Esophagus muscularis mucosa (tissue), 3 donors: Measurements from ENCODE around the gene VNN1.

Experiments
- POLR2A ChIP-seq: fragments of 450-650 bp; IDR thresholded peaks from one replicate; pipeline ENCODE4 v1.6.1; 2017; ENCODE audit warnings: antibody characterized with exemption, moderate library complexity, mild to moderate bottlenecking, low read depth
- POLR2AphosphoS5 ChIP-seq, 2 donors: sonication (generic); formaldehyde crosslinking; IDR thresholded peaks; one replicate each; pipeline ENCODE4 v1.6.1; 2017; ENCODE audit warnings: antibody characterized with exemption in 2 of 2
- TF ChIP-seq, protein P1 (sequence below), 3 experiments: fragments of 200-600 bp in 2 of 3; fragments of 450-650 bp in 1 of 3; sonication (generic) in 2 of 3; IDR thresholded peaks; one replicate each; pipeline ENCODE4 v1.5.1; 2017 to 2019; ENCODE audit warnings: antibody characterized with exemption in 3 of 3, mild to moderate bottlenecking in 2 of 3, moderate library complexity in 1 of 3

DNA sequence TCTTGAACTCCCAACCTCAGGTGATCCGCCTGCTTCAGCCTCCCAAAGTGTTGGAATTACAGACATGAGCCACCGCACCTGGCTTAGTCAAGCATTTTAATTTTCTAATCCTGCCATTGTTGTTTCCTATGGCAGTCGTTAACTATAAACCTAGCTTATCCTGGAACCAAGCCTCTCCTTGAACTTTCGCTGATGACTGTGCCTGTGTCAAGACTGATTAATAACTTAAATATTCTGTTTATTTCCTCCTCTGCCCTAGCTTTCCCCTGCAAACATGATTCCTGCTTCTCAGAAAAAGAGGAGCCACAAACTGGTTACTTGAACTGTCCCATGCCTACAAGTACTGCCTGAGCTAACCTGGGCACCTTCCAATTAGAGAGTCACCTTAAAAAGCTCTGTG is 1.5 kb downstream of the VNN1 start:
- TF ChIP-seq, protein P1, sequence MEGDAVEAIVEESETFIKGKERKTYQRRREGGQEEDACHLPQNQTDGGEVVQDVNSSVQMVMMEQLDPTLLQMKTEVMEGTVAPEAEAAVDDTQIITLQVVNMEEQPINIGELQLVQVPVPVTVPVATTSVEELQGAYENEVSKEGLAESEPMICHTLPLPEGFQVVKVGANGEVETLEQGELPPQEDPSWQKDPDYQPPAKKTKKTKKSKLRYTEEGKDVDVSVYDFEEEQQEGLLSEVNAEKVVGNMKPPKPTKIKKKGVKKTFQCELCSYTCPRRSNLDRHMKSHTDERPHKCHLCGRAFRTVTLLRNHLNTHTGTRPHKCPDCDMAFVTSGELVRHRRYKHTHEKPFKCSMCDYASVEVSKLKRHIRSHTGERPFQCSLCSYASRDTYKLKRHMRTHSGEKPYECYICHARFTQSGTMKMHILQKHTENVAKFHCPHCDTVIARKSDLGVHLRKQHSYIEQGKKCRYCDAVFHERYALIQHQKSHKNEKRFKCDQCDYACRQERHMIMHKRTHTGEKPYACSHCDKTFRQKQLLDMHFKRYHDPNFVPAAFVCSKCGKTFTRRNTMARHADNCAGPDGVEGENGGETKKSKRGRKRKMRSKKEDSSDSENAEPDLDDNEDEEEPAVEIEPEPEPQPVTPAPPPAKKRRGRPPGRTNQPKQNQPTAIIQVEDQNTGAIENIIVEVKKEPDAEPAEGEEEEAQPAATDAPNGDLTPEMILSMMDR (IDR thresholded peaks at IDR 0.05): no peak
- TF ChIP-seq POLR2A (no peak), POLR2AphosphoS5 (IDR thresholded peaks at IDR 0.05) (no peak)
